ENCODE data around the gene TXLNA.

TXLNA gene

GRCh38 chr1:32184650-32185049 is 5.2 kb downstream of the TXLNA start:
- no peak for DNase-seq (ENCODE audit: low read depth)

DNA sequence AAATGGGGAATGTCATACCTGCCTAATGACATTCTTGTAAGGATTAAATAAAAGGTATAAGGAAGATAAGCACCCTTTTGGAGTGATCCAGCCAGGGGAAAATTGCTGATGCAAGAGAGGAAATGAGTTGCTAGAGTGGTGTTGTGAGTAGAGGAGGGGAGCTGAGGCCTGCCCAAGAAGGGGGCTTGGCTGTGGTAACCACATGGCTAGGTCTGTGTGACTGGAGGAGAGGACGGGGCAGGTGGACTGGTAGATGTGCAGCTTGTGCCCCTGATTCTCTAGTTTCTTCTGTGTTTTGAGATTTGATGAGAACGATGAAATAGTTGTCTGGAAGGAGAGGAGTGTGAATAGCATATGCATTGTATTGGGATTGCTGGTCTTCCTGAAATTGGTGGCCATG is 6.6 kb downstream of the TXLNA start:
- no peak for DNase-seq (ENCODE audit: low read depth)

- no peak for DNase-seq (ENCODE audit: low read depth)
Observed at GRCh38 chr1:32186491-32186890, 7.0 kb downstream of the TXLNA start.

- no peak for DNase-seq (ENCODE audit: low read depth)
Observed at GRCh38 chr1:32187850-32188249, 8.4 kb downstream of the TXLNA start.

GRCh38 chr1:32192220-32192948 is 12.9 kb downstream of the TXLNA start:
- DNase-seq (ENCODE audit: low read depth), result no peak

DNA sequence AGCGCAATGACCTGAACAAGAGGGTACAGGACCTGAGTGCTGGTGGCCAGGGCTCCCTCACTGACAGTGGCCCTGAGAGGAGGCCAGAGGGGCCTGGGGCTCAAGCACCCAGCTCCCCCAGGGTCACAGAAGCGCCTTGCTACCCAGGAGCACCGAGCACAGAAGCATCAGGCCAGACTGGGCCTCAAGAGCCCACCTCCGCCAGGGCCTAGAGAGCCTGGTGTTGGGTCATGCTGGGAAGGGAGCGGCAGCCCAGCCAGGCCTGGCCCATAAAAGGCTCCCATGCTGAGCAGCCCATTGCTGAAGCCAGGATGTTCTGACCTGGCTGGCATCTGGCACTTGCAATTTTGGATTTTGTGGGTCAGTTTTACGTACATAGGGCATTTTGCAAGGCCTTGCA is 15.5 kb downstream of the TXLNA start:
- DNase-seq (ENCODE audit: low read depth), result no peak

- no peak for DNase-seq (ENCODE audit: low read depth)
Observed at GRCh38 chr1:32195531-32195930, 16.1 kb downstream of the TXLNA start.

DNA sequence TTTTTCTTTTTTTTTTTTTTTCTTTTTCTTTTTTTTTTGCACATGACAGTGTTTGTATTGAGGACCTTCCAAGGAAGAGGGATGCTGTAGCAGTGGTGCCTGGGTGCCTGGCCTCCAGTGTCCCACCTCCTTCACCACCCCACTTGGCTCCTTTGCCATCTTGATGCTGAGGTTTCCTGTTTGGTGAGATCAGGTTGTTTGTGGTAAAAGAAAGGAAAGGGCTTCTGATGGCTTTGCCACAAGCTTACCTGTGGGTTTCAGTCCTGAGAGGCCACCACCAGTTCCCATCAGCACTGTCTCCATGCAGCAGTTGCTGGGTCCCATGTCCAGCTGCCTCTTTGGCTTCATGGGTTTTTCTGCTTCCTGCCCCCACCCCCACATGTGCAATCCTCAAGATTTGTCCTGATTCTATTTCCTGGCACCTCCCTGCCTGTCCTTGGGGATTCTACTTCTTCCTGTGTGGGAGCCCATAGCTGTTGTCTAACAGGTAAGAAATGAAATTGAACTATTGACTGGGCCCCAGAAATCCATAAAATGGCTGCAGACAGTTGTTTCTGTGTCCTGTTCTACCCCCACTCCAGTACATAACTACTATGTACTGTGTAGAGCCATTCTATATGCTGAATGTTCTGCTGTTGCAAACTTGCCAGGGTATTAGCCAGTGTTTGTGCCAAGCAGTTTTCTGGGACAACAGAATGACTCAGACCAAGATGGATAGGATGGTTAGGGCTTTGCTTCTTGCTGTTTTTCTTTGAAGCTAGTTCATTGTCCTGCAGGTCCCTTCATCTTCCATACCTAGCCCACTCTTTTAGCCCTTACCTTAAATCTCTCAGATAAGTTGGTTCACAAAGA is 16.7 kb downstream of the TXLNA start:
- DNase-seq (ENCODE audit: low read depth), result no peak

DNA sequence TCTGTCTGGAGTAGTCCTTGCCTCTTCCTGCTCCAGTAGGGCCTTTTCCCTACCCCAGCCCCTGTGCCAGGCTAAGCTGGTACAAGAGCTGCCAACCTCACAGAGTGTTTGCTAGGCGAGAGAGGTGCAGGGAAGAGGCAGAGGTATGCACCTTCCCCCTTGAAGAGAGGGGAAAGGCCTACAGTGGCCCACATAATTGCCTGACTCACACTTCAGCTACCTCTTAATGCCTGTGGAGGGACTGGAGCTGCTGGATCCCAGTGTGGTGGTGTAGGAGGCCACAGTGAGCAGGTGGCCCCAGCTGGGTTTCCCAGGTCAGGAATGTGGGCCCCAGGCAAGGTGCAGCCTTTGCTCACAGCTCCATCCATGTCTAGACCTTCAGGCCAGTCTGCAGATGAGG is 17.6 kb downstream of the TXLNA start:
- DNase-seq (ENCODE audit: low read depth), result no peak

- no peak for DNase-seq (ENCODE audit: low read depth)
Observed at GRCh38 chr1:32197837-32198236, 18.4 kb downstream of the TXLNA start.

GRCh38 chr1:32198237-32199042 is 19.0 kb downstream of the TXLNA start:
- DNase-seq (ENCODE audit: low read depth), result no peak

GRCh38 chr1:32199043-32199716 is 19.7 kb downstream of the TXLNA start:
- no peak for DNase-seq (ENCODE audit: low read depth)

- DNase-seq (ENCODE audit: low read depth), result no peak
Observed at GRCh38 chr1:32199717-32200072, 20.2 kb downstream of the TXLNA start.

DNA sequence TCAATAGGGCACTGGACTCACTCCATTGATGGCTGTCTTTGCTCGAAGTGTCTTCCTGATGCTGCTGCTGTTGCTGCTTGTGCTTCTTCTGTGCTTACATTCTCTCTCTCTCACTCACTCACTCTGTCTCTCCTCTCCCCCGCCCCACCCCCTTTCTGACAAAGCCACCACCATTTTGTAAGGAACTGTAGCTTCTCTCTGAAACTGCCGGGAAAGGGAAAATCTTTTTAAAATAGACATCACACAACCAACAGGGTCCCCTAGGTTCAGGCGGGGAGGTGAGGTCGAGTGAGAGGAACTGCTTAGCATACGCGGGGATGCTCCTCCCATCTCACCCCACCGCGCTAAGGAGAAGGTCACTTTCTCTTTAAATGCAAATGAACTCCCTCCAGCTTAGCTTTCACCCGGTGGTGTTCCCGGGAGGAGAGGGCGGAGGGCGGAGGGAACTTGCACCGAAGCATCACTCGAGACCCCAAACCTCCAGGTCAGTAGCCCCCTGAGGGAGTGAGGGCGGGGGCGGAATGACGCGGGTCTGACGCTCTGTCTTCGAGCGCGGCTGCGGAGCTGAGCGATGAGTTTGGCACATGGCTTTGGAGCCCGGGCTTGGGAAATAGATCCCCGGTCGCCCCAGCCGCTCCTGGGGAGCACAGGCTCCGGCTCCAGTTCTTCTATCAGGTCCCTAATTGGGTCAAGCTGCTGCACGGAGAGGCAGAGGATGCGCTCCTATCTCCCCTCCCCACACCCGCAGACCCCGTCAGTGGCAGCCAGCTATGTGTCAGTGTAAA is 20.9 kb downstream of the TXLNA start, which contains the start of gene CCDC28B:
Gene CCDC28B, plus strand, starts transcription at position 370 of the 785 bp plus-strand sequence. CDS start 1,341 bp downstream, outside the sequence.
- DNase-seq (ENCODE audit: low read depth), result peak; percentile 31

DNA sequence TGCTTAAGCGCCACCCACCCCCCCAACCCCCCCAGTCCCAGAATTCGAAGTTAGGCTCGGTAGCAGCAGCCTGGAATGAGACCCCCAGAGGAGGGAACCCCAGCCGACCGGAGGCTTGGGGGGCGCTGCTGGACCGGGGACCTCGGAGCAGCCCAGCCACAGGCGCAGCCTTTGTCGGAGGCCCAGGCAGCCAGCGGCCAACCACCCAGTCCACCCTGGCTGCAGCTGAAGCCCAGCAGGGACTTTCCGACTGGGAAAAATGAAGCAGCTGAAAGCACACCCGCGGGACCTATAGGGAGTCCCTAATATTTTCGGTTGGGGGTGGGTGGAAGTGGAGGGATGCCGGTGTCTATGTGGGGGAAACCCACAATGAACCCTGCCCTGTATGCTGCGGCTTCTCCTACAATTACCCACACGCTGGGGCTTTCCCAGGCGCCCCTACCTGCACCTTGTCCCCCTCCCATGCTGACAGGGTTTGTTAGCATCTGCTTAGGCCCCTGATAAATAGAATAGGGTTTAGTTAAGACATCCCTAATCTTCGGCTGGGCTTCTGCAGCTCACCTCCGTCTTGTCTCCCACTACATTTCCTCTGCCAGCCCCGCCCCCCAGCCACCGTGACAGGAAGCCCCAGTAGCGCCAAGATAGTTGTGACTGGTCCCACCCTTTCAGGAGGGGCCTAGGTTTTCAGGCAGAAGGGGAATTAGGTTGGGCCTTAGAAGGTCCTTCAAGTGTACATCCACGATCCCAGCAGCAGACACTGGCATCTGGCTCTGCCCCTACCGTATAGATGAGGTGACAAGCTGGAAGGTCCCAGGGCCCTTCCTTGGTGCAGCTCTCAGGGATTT is 21.8 kb downstream of the TXLNA start:
- DNase-seq (ENCODE audit: low read depth), result peak; percentile 64

- DNase-seq (ENCODE audit: low read depth), result no peak
Observed at GRCh38 chr1:32204943-32205361, 25.5 kb downstream of the TXLNA start.

DNA sequence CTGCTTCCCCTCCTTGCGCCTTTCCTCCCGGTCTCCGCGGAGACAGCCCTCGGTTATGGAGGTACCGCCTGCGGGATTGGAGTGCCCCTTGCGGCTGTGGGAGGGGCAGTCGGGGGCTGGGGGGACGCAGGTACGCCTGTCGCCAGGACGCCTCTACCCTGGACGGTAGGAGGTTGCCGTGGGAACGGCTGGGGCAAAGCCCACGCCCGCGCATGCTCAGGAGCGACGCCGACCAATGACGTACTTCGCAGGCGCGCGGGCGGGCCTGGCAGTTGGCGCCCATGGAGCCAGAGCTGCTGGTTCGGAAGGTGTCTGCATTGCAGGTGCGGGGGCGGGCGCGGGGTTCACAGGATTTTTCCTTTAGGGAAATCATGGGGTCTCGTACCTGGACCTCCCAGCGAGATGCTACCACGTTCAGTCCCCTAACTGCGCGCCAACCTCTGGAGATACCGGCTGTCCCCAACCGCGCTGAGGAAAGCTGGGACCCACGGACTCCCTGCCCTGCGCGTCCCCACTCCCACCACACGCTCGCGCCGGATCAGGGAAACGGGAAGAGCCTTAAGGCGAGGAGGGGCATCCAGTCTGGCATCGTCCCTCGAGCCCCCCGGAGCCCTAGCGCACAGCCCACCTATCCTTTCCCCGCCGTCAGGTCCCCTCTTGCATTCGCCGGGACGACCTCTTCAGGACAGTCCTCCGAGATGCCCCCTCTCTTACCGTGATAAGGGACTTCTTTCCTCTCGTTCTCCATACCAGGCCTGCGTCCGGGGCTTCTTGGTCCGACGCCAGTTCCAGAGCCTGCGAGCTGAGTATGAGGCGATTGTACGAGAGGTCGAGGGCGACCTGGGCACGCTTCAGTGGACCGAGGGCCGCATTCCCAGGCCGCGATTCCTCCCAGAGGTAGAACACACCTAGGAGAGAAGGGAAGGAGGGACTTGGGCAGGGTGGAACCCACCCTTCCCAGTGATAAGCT is 26.2 kb downstream of the TXLNA start, which contains the start of gene IQCC:
Gene IQCC, plus strand, starts transcription at position 271 of the 970 bp plus-strand sequence. Its CDS starts 11 bp downstream, at position 282.
- DNase-seq (ENCODE audit: low read depth), result peak; percentile 78

DNA sequence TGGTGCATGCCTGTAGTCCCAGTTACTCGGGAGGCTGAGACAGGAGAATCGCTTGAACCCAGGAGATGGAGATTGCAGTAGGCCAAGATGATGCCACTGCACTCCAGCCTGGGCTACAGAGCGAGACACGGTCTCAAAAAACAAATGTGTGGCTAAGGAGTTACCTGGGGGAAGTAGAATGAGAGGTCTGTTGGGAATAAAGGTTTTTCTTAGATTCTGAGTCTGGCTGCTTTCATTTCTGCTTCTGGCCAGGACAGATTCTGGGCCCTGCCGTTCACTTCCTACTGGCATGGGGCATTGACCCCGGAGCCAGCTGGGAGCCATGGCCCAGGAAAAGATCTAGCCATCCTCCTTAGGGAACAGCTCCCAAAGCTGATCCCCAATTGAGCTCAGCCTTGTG is 29.0 kb downstream of the TXLNA start:
- DNase-seq (ENCODE audit: low read depth), result no peak

DNA sequence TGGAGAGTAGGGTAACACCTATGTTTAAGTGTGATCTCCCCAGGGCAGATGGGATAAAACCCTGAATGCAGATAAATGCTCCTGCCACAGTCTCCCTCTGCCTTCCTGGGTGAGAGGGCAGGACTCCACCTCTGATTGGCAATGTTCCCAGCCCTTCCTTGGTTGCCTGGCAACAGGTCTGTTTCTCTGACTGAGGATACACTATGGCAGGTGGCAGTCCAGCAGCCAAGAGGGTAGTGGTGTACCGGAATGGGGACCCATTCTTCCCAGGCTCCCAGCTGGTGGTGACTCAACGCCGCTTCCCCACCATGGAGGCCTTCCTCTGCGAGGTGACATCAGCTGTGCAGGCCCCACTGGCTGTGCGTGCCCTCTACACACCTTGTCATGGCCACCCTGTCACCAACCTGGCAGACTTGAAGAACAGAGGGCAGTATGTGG is 29.4 kb downstream of the TXLNA start, which contains the start of gene DCDC2B:
Gene DCDC2B, plus strand, starts transcription at position 199 of the 438 bp plus-strand sequence. Its CDS starts 5 bp downstream, at position 204.
- no peak for DNase-seq (ENCODE audit: low read depth)
